PC-3 (cell line): ENCODE results near the gene NSL1. TPM values are rescaled to one million over a fixed set of nuclear protein-coding genes. Genes with fewer than 3 reads are reported as not detected.

Experiments used
- ATAC-seq: fragments of 200-7000 bp; cut with Tn5 transposase; 2 replicates; pipeline ENCODE4 v1.9.1; 2020; ENCODE audit warnings: mild to moderate bottlenecking, moderate library complexity
- BruUV-seq: library from RNA; stranded (reverse); fragments of 400-500 nt; replicated peaks from 2 replicates; lab custom pipeline; 2021; lab: Mats Ljungman, UMichigan
- CTCF ChIA-PET: fragments of 300-600 bp; sonication (Branson Sonifier 250); formaldehyde crosslinking; loops from one replicate; lab custom pipeline; 2022; ENCODE audit warnings: antibody characterized with exemption; lab: Charles Lee
- POLR2A ChIA-PET: fragments of 300-600 bp; sonication (Branson Sonifier 250); formaldehyde crosslinking; loops from one replicate; lab custom pipeline; 2022; ENCODE audit warnings: antibody characterized with exemption; ENCODE audit not compliant: unreplicated experiment; lab: Charles Lee
- DNase-seq: peaks from one replicate; pipeline ENCODE4 v3.0.0-alpha.2; 2015
- H2AFZ ChIP-seq: fragments of 300-600 bp; sonication (generic); 2 replicates; pipeline ENCODE4 v1.6.0; 2016; ENCODE audit warnings: antibody characterized with exemption, low read length
- H3F3A ChIP-seq: fragments of 300-600 bp; sonication (generic); one replicate; pipeline ENCODE4 v1.6.0; 2017; ENCODE audit warnings: antibody characterized with exemption, low read length, control low read depth, mild to moderate bottlenecking; ENCODE audit not compliant: unreplicated experiment
- H3K27ac ChIP-seq: fragments of 300-600 bp; sonication (generic); 2 replicates; pipeline ENCODE4 v1.5.1; 2016; ENCODE audit warnings: mild to moderate bottlenecking, low read length
- H3K27me3 ChIP-seq: fragments of 300-600 bp; sonication (generic); 2 replicates; pipeline ENCODE4 v1.6.1; 2016; ENCODE audit warnings: low read length, mixed read lengths
- H3K36me3 ChIP-seq: fragments of 300-600 bp; sonication (generic); 2 replicates; pipeline ENCODE4 v1.6.1; 2016; ENCODE audit warnings: low read depth, mixed run types, low read length, mixed read lengths
- H3K4me1 ChIP-seq: fragments of 300-600 bp; sonication (generic); 2 replicates; pipeline ENCODE4 v1.5.1; 2016; ENCODE audit warnings: low read length; ENCODE audit not compliant: insufficient read depth
- H3K4me2 ChIP-seq: fragments of 300-600 bp; sonication (generic); 2 replicates; pipeline ENCODE4 v1.6.0; 2016; ENCODE audit warnings: low read length
- H3K4me3 ChIP-seq: fragments of 300-600 bp; sonication (generic); 2 replicates; pipeline ENCODE4 v1.5.1; 2016; ENCODE audit warnings: mild to moderate bottlenecking, low read length, mixed read lengths
- H3K79me2 ChIP-seq: fragments of 300-600 bp; sonication (generic); 2 replicates; pipeline ENCODE4 v1.6.1; 2017; ENCODE audit warnings: low read length, mixed read lengths
- H3K9ac ChIP-seq: fragments of 300-600 bp; sonication (generic); 2 replicates; pipeline ENCODE4 v1.6.0; 2016; ENCODE audit warnings: mild to moderate bottlenecking, low read length
- H3K9me2 ChIP-seq: fragments of 300-600 bp; sonication (generic); replicated peaks from 2 replicates; pipeline ENCODE4 v1.6.1; 2016; ENCODE audit warnings: mixed run types, low read length, mixed read lengths
- H3K9me3 ChIP-seq: fragments of 300-600 bp; sonication (generic); 2 replicates; pipeline ENCODE4 v1.6.1; 2016; ENCODE audit warnings: low read length, mixed read lengths
- H4K20me1 ChIP-seq: fragments of 300-600 bp; sonication (generic); 2 replicates; pipeline ENCODE4 v1.6.1; 2016; ENCODE audit warnings: low read length, mixed read lengths
- EZH2 ChIP-seq: fragments of 300-600 bp; sonication (generic); IDR thresholded peaks from one replicate; pipeline ENCODE4 v1.6.1; 2017; ENCODE audit warnings: antibody characterized with exemption, mild to moderate bottlenecking, low read length; ENCODE audit not compliant: unreplicated experiment
- EZH2phosphoT487 ChIP-seq: fragments of 300-600 bp; sonication (generic); IDR thresholded peaks from 2 replicates; pipeline ENCODE4 v1.6.1; 2018; ENCODE audit warnings: mild to moderate bottlenecking, antibody characterized with exemption, low read length, borderline replicate concordance
- intact Hi-C: fragments of 100-400 bp; cut with micrococcal nuclease; formaldehyde crosslinking; loops from 2 replicates; pipeline ENCODE4 v1.9.0; 2023
- total RNA-seq: library from RNA; depleted of rRNA; stranded (reverse); fragments of >200 nt; gene quantifications from 2 replicates; pipeline ENCODE4 v1.2.3, GENCODE V29; 2014
- TF ChIP-seq, protein P1 (sequence below): fragments of 300-600 bp; sonication (generic); conservative IDR thresholded peaks from 2 replicates; pipeline ENCODE4 v1.5.1; 2017; ENCODE audit warnings: antibody characterized with exemption, low read depth, mild to moderate bottlenecking, low read length

Gene NSL1
- total RNA-seq, 1 experiment from 2014 or later: 56.1 TPM

DNA sequence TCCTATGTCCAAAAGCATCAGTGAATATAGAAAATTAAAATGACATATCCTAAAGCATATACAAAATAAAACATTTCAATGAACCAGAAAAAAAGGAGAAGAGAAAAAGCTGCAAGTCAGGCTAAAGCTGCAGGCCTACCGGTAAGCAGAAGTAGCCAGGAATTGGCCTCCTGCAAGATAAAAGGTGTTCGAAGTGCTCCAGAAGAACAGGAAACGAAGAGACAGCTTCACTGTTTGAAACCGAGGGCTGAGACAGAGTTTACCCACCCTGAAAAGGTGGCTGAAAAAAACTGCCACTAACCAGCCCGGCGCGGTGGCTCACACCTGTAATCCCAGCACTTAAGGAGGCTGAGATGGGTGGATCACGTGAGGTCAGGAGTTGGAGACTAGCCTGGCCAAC lies 37.4 kb downstream of the NSL1 start:
- intact Hi-C loops: no loop called here
- H3K27ac ChIP-seq: no peak overlapping the region
- no peak overlapping the region for H3K4me2 ChIP-seq
- POLR2A ChIA-PET: no interaction called here
- no peaks in the 10 kb centered on the region for H3K79me2 ChIP-seq
- no peaks in the 10 kb centered on the region for H3F3A ChIP-seq
- CTCF ChIA-PET: no interaction called here
- H3K9me2 ChIP-seq: no peaks in the 10 kb centered on the region
- BruUV-seq: no TSS peak
- DNase-seq (no peak), ATAC-seq (no peak)
- H4K20me1 ChIP-seq: 0 out of 2 replicates have a peak, but pooled peaks cover 2% of the 10 kb centered on the region
- H3K27me3 ChIP-seq: no peaks in the 10 kb centered on the region
- no peak overlapping the region for H2AFZ ChIP-seq
- H3K36me3 ChIP-seq: no peaks in the 10 kb centered on the region
- no peaks in the 10 kb centered on the region for H3K4me1 ChIP-seq
- H3K9ac ChIP-seq: no peak overlapping the region
- no peaks in the 10 kb centered on the region for H3K9me3 ChIP-seq
- H3K4me3 ChIP-seq: no peak overlapping the region
- no peak for TF ChIP-seq EZH2
- TF ChIP-seq, protein P1, sequence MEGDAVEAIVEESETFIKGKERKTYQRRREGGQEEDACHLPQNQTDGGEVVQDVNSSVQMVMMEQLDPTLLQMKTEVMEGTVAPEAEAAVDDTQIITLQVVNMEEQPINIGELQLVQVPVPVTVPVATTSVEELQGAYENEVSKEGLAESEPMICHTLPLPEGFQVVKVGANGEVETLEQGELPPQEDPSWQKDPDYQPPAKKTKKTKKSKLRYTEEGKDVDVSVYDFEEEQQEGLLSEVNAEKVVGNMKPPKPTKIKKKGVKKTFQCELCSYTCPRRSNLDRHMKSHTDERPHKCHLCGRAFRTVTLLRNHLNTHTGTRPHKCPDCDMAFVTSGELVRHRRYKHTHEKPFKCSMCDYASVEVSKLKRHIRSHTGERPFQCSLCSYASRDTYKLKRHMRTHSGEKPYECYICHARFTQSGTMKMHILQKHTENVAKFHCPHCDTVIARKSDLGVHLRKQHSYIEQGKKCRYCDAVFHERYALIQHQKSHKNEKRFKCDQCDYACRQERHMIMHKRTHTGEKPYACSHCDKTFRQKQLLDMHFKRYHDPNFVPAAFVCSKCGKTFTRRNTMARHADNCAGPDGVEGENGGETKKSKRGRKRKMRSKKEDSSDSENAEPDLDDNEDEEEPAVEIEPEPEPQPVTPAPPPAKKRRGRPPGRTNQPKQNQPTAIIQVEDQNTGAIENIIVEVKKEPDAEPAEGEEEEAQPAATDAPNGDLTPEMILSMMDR: no peak
- TF ChIP-seq EZH2phosphoT487: no peak

DNA sequence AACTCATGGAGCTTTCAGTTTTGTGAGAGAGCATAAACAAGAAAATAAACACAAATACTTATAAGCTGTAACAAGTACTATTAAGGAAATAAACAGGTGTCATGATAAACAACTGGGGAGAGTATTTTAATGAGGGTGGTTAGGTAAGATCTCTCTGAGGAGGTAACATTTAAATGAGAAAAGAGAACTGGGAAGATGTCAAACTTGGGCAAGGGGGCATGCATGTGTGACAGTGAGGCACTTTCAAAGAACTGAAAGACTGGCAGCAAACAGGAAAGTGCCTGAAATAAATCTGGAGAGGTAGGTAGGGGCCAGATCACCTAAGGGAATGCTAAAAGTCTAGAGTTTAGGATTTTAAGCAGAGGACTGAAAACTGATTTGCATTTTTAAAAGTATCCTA lies 37.8 kb downstream of the NSL1 start:
- POLR2A ChIA-PET: no interaction called here
- no peak overlapping the region for H3K27ac ChIP-seq

DNA sequence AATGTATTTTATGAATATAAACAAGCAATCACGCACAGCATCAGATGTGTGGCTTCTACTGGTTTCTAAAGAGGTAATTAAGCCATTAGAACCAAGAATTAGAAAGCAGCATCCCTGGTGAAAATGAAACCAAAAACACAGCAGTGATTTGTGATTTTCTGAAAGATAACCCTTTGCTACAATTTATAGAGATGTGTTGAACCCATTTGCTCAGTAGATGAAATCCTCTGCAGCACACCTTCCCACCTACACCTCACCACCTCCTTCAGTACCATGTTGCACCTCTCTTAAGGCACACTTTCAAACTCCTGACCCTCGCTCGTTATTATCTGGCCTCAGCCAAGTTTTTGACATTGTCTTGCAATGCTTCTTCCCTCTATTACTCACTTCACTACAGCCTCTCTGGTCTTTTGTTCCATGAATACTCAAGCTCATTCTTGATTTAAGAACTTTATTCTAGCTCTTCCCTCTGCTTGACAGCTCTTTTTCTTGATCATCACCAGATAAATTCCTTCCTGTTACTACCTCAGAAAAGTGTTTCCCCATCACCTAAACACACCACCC lies 38.6 kb downstream of the NSL1 start:
- no peak overlapping the region for H2AFZ ChIP-seq
- H3K36me3 ChIP-seq: no peaks in the 10 kb centered on the region
- POLR2A ChIA-PET: no interaction called here
- H3K4me3 ChIP-seq: no peak overlapping the region
- no TSS peak for BruUV-seq
- intact Hi-C loops: no loop called here
- no peaks in the 10 kb centered on the region for H3K9me2 ChIP-seq
- no peak overlapping the region for H3K27ac ChIP-seq
- CTCF ChIA-PET: no interaction called here
- no peaks in the 10 kb centered on the region for H3K79me2 ChIP-seq
- no peak for DNase-seq
- H3K27me3 ChIP-seq: no peaks in the 10 kb centered on the region
- H3K4me2 ChIP-seq: no peak overlapping the region
- H3K9ac ChIP-seq: no peak overlapping the region
- no peaks in the 10 kb centered on the region for H3K4me1 ChIP-seq
- no peak for ATAC-seq
- H3K9me3 ChIP-seq: no peaks in the 10 kb centered on the region
- H4K20me1 ChIP-seq: no peaks in the 10 kb centered on the region
- H3F3A ChIP-seq: no peaks in the 10 kb centered on the region
- TF ChIP-seq EZH2 (no peak), EZH2phosphoT487 (no peak)
- TF ChIP-seq, protein P1: no peak

More for the DNA sequence above, 37.8 kb downstream of the NSL1 start:
- no peaks in the 10 kb centered on the region for H3K4me1 ChIP-seq
- no TSS peak for BruUV-seq
- intact Hi-C loops: no loop called here
- CTCF ChIA-PET: no interaction called here
- TF ChIP-seq, protein P1: no peak
- no peak for TF ChIP-seq EZH2
- no peak for TF ChIP-seq EZH2phosphoT487
- H2AFZ ChIP-seq: no peak overlapping the region
- no peaks in the 10 kb centered on the region for H3K27me3 ChIP-seq
- H3K9ac ChIP-seq: no peak overlapping the region
- no peaks in the 10 kb centered on the region for H3K79me2 ChIP-seq
- no peaks in the 10 kb centered on the region for H3F3A ChIP-seq
- DNase-seq (no peak), ATAC-seq (no peak)
- no peak overlapping the region for H3K4me3 ChIP-seq
- no peak overlapping the region for H3K4me2 ChIP-seq
- no peaks in the 10 kb centered on the region for H3K9me3 ChIP-seq
- H3K9me2 ChIP-seq: no peaks in the 10 kb centered on the region
- no peaks in the 10 kb centered on the region for H4K20me1 ChIP-seq
- H3K36me3 ChIP-seq: no peaks in the 10 kb centered on the region
